Measurements from ENCODE around the gene DROSHA.
"Not testable (repeated sequence)": the region's sequence is repeated elsewhere in the genome, so short reads cannot be mapped to it uniquely, and the experiment has no call there.

DROSHA gene

DNA sequence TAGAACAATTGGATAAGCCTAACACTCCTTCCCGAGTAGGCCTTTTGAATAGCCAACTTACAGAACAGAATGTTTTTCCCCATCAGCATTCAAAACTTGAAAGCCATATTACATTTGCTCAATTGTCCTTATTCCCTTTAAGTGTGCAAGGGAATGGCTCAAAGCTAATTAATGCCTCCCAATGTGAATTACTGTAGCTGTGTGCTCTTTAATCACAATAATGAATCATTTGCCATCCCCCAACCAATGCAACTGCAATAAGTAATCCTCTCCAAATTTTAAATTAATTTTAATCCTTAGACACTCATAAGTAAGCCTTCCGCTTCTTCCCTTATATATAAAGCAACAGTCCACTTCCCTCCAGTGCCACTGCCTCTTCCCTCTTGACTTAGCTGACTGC is 115.9 kb downstream of the DROSHA start:
- DNase-seq (ENCODE audit: low read depth) = no peak

- no peak for DNase-seq (ENCODE audit: low read depth)
Observed at GRCh38 chr5:31415009-31415923, 116.6 kb downstream of the DROSHA start.

DNA sequence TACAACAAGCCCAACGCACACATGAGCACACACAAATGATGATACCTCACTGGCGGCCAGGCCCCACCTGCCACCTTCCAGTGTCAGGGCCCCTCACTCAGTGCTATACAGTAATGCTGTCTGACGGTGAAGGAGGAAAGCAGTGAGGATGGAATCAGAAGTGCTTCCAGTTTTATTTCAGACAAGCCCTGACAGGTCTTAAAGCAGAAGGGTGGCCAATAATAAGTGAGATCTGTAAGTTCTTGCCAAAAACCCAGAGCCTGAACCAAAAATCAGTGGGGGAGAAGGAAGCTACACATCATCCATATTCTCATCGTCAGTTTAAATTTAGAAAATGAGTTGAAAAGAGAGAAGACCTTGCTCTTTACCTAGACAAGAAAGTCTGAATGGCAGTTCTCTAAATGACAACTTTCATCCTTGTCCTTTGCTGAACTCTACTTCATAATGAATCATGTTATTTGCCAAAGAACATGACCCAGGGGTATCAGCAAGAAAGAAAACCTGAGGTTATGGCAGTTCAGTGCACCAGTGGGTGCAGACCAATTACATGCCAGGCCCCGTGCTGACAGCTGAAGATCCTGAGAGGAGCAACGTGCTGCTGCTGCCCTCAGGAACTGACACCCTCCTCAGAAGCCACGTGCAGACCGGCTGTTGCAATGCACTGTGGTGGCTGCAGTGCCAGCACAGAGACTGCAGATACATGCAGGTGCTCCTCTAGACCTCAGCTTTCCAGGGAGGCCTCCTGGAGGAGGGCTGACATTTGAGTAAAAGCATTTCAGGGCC is 118.7 kb downstream of the DROSHA start:
- no peak for DNase-seq (ENCODE audit: low read depth)

DNA sequence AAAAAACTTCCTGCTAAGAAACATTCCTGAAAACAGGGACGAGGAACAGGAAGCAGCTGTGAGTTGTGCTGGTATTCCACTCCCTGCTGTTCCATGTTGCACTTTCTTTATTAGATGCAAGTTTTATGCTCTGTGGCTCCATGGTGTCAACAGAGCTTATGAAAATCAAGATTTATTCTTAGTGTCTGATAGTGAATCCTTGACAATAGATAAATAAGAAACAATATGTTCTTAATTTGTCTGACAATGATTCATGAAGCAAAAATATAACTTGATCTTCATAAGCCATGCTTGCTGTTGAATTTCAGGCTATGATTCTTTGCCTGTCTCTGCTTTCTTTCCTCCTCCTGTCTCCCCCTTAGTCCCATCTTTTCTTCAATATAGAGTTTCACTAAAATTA is 119.6 kb downstream of the DROSHA start:
- DNase-seq (ENCODE audit: low read depth) = no peak

DNA sequence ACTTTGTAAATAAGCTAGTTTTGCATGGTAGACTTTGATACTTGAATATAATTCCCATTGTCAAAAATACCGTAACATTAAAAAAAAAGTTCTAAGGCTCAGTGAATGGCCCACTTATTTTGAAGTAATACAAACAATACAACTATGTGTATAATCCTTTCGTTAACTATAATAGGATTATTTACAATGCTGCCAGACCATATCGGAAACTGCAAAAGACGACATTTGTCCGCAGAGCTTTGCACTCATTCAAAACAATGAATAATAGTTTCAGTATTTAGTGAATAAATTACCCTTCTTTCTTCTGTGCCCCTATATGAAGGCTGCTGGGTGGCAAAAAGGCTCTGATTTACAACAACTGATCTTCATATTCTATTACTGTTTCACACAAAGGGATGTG is 121.8 kb downstream of the DROSHA start:
- no peak for DNase-seq (ENCODE audit: low read depth)

GRCh38 chr5:31408814-31409213 is 123.1 kb downstream of the DROSHA start:
- no peak for DNase-seq (ENCODE audit: low read depth)

DNA sequence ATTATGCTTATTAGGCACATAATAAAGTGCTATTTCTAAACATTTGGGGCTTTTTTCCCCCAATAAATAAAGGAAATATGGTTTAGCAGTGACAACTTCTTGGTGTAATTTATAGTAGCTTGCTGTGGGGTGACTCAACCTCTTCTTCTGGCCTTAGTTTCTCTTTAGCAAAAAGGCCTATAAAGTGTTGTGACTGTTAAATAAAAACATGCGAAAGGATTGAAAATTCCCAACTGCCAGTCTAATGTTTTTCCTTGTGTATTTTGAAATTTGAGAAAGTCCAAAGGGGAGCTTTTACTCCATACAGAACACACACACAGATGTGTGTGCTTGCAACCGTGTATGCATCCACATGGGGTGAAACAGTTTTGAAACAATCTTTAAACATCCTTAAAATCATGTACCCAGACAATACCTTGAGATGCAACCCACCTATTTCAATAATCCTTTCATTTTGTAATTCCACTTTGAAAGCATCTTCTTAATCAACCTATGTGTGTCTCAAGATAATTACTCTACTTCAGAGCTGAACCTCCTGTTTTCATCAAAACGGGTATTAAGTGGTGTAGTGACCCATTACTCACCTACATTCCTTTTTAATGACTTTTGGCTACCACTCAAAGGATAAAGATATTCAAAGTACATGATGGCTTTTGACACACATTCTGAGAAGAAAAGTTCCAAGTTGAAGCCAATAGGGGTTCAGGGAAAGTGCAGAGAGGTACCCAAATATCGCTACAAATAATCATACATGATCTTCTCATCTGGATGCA is 123.8 kb downstream of the DROSHA start:
- no peak for DNase-seq (ENCODE audit: low read depth)

- DNase-seq (ENCODE audit: low read depth) = no peak
Observed at GRCh38 chr5:31404325-31404724, 127.6 kb downstream of the DROSHA start.

DNA sequence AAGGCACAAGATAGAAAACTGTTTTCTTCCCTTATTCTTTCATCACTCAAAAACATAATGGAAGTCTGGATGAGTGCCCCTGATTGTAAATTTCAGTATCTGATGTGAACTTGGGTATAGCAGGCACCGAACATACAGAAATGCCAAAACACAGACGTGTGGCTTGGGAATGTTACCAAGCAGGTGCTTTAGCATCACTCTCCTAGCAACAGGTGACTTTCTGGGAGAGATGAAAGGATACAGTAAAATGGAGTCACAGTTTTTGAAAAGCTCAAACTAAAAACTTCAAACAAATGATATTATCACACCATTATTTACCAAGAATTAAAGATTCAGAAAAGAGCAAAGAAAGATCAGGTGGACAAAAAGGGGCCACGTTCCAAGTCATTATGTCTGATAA is 130.2 kb downstream of the DROSHA start:
- no peak for DNase-seq (ENCODE audit: low read depth)

GRCh38 chr5:31397926-31398557 is 133.9 kb downstream of the DROSHA start:
- no peak for DNase-seq (ENCODE audit: low read depth)

DNA sequence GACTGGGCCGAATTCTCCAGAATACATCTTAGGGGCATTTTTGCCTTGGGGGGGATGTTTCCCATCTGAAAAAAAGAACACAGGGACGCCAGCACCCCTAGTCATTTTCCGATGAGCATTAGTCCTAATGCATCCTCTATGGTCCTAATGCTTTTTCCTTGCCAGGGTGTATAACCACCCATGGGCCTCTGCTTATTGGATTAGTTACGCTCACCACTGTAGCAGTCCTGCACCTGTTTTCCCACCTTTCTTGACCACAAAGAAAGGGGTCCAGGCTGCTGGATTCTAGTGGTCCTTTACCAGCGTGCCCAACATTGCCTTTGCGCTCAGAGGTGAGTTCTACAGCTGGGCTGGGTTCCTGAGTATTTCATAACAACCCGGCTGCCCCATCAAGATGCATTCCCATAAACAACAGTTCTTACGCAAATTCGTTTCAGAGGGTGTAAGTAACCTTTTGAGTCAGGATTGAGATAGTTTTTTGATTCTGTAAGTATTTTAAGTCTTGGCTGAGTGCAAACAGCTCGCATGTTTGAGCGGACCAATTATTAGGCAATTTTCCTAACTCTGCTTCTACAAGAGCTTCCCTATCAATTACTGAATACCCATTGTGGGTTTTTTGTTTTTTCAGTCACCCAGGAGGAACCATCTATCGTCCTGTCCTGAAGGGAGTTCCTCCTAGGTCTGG is 135.1 kb downstream of the DROSHA start:
- no peak for DNase-seq (ENCODE audit: low read depth)

DNA sequence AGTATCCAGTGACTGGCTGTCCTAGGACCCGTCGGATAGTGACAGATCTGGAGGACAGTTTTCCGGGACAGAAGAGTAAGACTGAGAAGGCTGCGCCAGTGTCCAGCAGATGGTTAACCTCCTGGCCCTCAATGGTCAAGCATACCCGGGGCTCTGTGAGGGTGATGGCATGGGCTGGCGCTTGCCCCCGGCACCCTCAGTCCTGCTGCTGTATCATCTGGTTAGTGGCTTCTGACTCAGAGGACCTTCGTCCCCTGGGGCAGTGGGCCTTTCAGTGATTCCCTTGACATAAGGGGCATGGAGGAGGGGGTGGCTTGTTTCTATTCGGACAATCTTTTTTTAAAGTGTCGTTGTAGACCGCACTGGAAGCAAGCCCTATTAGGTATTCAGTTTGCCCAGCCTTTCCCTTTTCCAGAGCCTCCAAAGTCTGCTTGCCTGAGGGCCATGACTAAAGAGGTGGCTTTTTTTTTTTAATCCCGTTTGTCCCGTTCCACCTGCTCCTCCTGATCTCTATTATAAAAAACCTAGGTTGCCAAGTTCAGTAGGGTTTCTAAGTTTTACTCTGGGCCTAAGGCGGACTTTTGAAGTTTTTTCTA is 136.3 kb downstream of the DROSHA start:
- DNase-seq (ENCODE audit: low read depth) = not testable (repeated sequence)

GRCh38 chr5:31393126-31393525 is 138.8 kb downstream of the DROSHA start:
- DNase-seq (ENCODE audit: low read depth) = no peak

- DNase-seq (ENCODE audit: low read depth) = no peak
Observed at GRCh38 chr5:31392061-31392460, 139.8 kb downstream of the DROSHA start.

DNA sequence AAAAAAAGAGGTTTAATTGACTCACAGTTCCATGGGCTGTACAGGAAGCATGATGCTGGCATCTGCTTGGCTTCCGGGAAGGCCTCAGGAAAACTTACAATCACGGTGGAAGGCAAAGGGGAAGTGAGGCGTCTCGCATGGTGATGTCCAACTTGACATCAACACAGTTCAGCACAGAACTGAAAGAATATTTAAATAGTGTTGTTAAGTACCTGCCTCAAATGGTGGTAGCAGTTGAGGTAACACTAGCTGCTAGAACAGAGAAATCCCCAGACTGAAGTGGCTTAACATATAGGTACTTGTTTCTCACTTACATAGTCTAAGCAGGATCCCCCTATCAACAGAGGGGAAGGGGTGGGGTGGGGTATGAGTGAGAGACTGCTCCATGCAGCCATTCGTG is 141.6 kb downstream of the DROSHA start:
- DNase-seq (ENCODE audit: low read depth) = no peak

- no peak for DNase-seq (ENCODE audit: low read depth)
Observed at GRCh38 chr5:31385774-31386537, 145.9 kb downstream of the DROSHA start.

GRCh38 chr5:31383734-31384133 is 148.2 kb downstream of the DROSHA start:
- no peak for DNase-seq (ENCODE audit: low read depth)

- no peak for DNase-seq (ENCODE audit: low read depth)
Observed at GRCh38 chr5:31382051-31382878, 149.6 kb downstream of the DROSHA start.

DNA sequence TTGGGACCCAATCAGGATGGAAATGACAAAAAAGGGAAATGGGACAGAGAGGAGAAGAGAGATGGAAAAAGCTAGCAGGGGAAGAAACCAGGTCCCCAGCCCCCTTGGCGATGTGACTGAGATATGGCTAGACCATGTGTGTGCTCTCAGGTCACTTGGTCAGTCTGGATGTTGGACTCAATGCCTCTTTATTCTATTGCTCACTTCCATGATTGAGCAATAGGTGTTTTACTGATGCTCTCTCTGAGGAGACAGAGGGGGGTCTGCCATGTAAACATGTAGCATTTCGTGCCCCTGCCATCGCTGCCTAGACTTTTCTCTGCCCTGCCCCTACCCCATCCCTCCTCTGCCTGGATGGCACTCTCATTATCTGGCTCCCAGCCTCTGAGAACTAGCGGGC is 150.6 kb downstream of the DROSHA start:
- no peak for DNase-seq (ENCODE audit: low read depth)

Measured in activated T-helper 1 cell treated with Interleukin-2 at 50 U/mL for 16 hours (primary cell).